Upper lobe of left lung (tissue), 6 donors: ENCODE measurements around the gene HES7. TPM values are rescaled to one million over a fixed set of nuclear protein-coding genes. Genes with fewer than 3 reads are reported as not detected.

ENCODE experiments used
- ATAC-seq, 2 donors: fragments of 200-7000 bp; cut with Tn5 transposase; one replicate each; pipeline ENCODE4 v1.9.1; 2022; ENCODE audit warnings: mild to moderate bottlenecking in 2 of 2, moderate library complexity in 2 of 2; ENCODE audit not compliant: low FRiP score in 2 of 2
- DNase-seq, 2 donors: peaks; one replicate each; pipeline ENCODE4 v3.0.0-alpha.2; 2019 to 2020
- H3K27ac ChIP-seq, 4 donors: fragments of 200-600 bp; sonication (generic); one replicate each; pipeline ENCODE4 v1.5.1; 2016 to 2019
- H3K27me3 ChIP-seq, 4 donors: fragments of 200-600 bp; sonication (generic); one replicate each; pipeline ENCODE4 v1.5.1; 2017 to 2019
- H3K36me3 ChIP-seq, 4 donors: fragments of 200-600 bp; sonication (generic); one replicate each; pipeline ENCODE4 v1.5.1; 2016 to 2019
- H3K4me1 ChIP-seq, 4 donors: fragments of 200-600 bp; sonication (generic); one replicate each; pipeline ENCODE4 v1.5.1; 2018 to 2019
- H3K4me3 ChIP-seq, 4 donors: fragments of 200-600 bp; sonication (generic); one replicate each; pipeline ENCODE4 v1.5.1; 2017 to 2019; ENCODE audit warnings: mild to moderate bottlenecking in 2 of 4, moderate library complexity in 1 of 4
- H3K9me3 ChIP-seq, 4 donors: fragments of 200-600 bp; sonication (generic); one replicate each; pipeline ENCODE4 v1.5.1; 2018 to 2019
- CTCF ChIP-seq, 6 experiments: fragments of 450-650 bp in 4 of 6; fragments of 200-600 bp in 2 of 6; sonication (generic) in 2 of 6; IDR thresholded peaks; one replicate each; pipeline ENCODE4 v1.5.1; 2016 to 2019; ENCODE audit warnings: antibody characterized with exemption in 6 of 6
- EP300 ChIP-seq, 4 donors: sonication (generic); formaldehyde crosslinking; IDR thresholded peaks; one replicate each; pipeline ENCODE4 v1.5.1; 2017; ENCODE audit warnings: antibody characterized with exemption in 4 of 4, control low read depth in 2 of 4
- POLR2A ChIP-seq, 4 donors: fragments of 450-650 bp; IDR thresholded peaks; one replicate each; pipeline ENCODE4 v1.5.1; 2016 to 2017; ENCODE audit warnings: antibody characterized with exemption in 4 of 4, mild to moderate bottlenecking in 2 of 4
- POLR2AphosphoS5 ChIP-seq, 2 donors: sonication (generic); formaldehyde crosslinking; IDR thresholded peaks; one replicate each; pipeline ENCODE4 v1.5.1; 2017; ENCODE audit warnings: antibody characterized with exemption in 2 of 2
- WGBS, 2 donors: methylation state at CpG; one replicate each; pipeline ENCODE4 v1.1.5; 2017 to 2018; 5-methylcytosine and 5-hydroxymethylcytosine counted together
- total RNA-seq, 6 donors: library from RNA; depleted of rRNA in 4 of 6; stranded (reverse); fragments of >200 nt in 4 of 6; gene quantifications; one replicate each; pipeline versions ENCODE4 v1.1.0 to v1.2.1, GENCODE V29; 2016 to 2021
- donor health status: DM: no; HTN: no; CAD: no; lungs with moderate emphysema.
- donor health status: DM: no; HTN: yes; CAD: no; lungs with severe emphysema.

Gene HES7
- total RNA-seq, 6 donors from 2014 or later = 4.9 TPM; not detected in 5

DNA sequence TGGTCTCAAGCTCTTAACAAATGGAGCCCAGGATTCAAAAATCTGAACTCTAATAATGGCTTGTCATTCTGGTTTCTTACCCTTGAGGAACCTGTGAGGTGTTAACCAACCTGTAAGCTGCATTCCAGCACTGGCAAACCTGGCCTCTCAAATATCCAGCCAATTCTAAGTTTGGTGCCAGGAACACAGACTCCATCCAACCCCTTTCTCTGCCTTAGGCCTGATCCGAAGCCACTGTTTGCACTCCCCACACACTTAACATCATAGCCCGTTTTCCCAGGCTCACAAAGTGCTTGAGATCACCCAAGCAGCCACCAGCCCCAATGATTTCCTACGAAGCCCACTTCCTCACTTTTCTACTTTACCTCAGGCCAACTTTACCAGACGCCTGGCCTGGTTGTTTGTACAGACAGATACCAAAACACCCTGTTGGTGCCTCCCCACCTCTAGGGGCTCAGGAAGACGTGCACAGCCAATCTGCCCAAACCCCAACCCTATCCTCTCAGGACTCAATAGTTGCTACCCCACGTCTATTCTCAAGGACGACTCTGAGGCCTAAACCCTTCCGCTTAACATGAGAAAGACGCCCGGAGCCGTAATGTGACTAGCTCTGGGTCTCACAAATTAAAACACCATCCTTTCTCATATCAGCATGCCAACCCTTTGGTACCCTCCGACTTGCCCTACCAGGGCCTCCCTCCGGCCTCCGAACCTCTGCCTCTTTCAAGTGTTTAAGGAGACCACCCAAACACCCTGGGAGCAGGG lies 31.5 kb upstream of the HES7 start:
- 22 to 27% methylated on average over 14 of the region's 14 CpGs for WGBS, 2 donors
- Histone ChIP-seq H3K4me1 (peaks cover 29 to 56% (median 38%) of the 10 kb centered on the region in 4 donors), H3K9me3 (no peaks in the 10 kb centered on the region), H3K27ac (peak overlapping the region; percentile 98 to 100 (median 99)), H3K36me3 (peaks cover 7 to 32% (median 14%) of the 10 kb centered on the region in 4 donors), H3K27me3 (no peaks in the 10 kb centered on the region), H3K4me3 (peak overlapping the region; percentile 63 to 88 (median 80))
- DNase-seq (no peak), ATAC-seq (no peak)
- TF ChIP-seq POLR2A (IDR thresholded peaks at IDR 0.05) (peak in 2 of 4 donors; percentile 33 to 62), POLR2AphosphoS5 (IDR thresholded peaks at IDR 0.05) (peak in 1 of 2 donors; percentile 13), EP300 (IDR thresholded peaks at IDR 0.05) (no peak), CTCF (IDR thresholded peaks at IDR 0.05) (peak in 1 of 6 experiments; percentile 6)

DNA sequence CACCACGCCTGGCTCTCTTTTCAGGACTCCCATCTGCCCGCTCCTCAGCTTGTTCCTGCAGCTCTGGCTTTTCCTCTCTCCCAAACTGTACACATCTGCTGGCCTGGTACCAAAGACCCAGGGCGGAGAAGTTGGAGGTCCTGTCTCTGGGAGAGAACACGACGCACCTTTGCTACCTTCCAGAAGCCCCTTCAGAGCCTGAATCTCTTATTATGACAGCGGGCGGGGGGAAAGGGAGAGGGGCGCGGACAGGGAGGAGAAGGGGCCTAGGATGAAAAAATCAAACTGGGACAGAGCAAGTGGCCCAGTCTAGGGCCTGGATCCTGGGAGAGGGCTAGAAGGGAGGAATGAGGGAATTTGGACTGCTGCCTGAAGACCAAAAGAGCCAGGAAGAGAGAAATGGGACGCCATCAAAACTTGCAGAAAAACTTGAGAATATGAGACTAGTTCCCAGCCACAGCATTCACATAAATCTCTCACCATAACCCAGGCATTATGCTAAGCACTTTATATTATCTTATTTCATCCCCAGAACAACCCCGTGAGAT lies 30.8 kb upstream of the HES7 start:
- Histone ChIP-seq H3K4me1 (peaks cover 36 to 60% (median 44%) of the 10 kb centered on the region in 4 donors), H3K27ac (peak overlapping the region; percentile 98 to 100 (median 99)), H3K27me3 (no peaks in the 10 kb centered on the region), H3K36me3 (peaks cover 14 to 34% (median 20%) of the 10 kb centered on the region in 4 donors), H3K4me3 (peak overlapping the region; percentile 63 to 88 (median 80)), H3K9me3 (no peaks in the 10 kb centered on the region)
- TF ChIP-seq CTCF (IDR thresholded peaks at IDR 0.05) (no peak), POLR2A (IDR thresholded peaks at IDR 0.05) (peak in 1 of 4 donors; percentile 1)
- 15 to 25% methylated on average over 11 of the region's 11 CpGs for WGBS, 2 donors
- DNase-seq (no peak), ATAC-seq (no peak)

- DNase-seq = peak; percentile 99
Measured at GRCh38 chr17:8153957-8154607, 30.2 kb upstream of the HES7 start.

DNA sequence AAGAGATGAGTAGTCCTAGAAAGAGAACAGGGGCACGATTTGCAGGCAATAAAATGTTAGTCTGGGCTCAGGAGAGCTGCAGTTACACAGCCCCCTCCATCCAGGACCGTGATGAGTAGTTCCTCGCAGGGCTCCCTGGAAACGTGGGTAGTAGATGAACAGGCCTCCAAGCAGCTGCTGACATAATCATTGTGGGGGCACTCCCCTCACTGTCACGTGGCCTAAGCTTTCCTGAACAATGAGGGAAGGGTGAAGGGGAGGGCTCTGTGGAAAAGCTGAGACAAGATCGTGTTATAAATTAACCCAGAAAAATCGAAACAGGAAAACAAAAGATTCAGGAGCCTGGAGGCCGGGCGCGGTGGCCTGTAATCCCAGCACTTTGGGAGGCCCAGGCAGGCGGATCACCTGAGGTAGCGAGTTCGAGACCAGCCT lies 29.6 kb upstream of the HES7 start:
- H3K36me3 ChIP-seq = peaks cover 23 to 40% (median 27%) of the 10 kb centered on the region in 4 donors
- H3K9me3 ChIP-seq = no peaks in the 10 kb centered on the region
- H3K4me3 ChIP-seq = peak overlapping the region in 3 of 4 donors; percentile 63 to 85 (median 74)
- TF ChIP-seq POLR2A (IDR thresholded peaks at IDR 0.05) (no peak), POLR2AphosphoS5 (IDR thresholded peaks at IDR 0.05) (peak; percentile 81 to 84), EP300 (IDR thresholded peaks at IDR 0.05) (peak in 2 of 4 donors; percentile 55 to 59), CTCF (IDR thresholded peaks at IDR 0.05) (no peak)
- no peaks in the 10 kb centered on the region for H3K27me3 ChIP-seq
- ATAC-seq = peak; percentile 2 to 47
- DNase-seq = peak; percentile 78 to 90
- peaks cover 35 to 62% (median 41%) of the 10 kb centered on the region in 4 donors for H3K4me1 ChIP-seq
- 18 to 25% methylated on average over 13 of the region's 13 CpGs for WGBS, 2 donors
- H3K27ac ChIP-seq = peak overlapping the region; percentile 98 to 100 (median 99)

More at GRCh38 chr17:8153957-8154607, 30.2 kb upstream of the HES7 start:
- peak overlapping the region; percentile 98 to 100 (median 99) for H3K27ac ChIP-seq
- 2% methylated on average over 17 to 22 of the region's 22 CpGs for WGBS, 2 donors
- H3K9me3 ChIP-seq = no peaks in the 10 kb centered on the region
- peaks cover 20 to 35% (median 22%) of the 10 kb centered on the region in 4 donors for H3K36me3 ChIP-seq
- peaks cover 36 to 61% (median 44%) of the 10 kb centered on the region in 4 donors for H3K4me1 ChIP-seq
- ATAC-seq = peak; percentile 64 to 79
- peak; percentile 99 to 100 (median 100) for TF ChIP-seq EP300 (IDR thresholded peaks at IDR 0.05)
- peak; percentile 100 for TF ChIP-seq POLR2AphosphoS5 (IDR thresholded peaks at IDR 0.05)
- TF ChIP-seq CTCF (IDR thresholded peaks at IDR 0.05) = peak in 1 of 6 experiments; percentile 16
- peak in 3 of 4 donors; percentile 76 to 93 (median 82) for TF ChIP-seq POLR2A (IDR thresholded peaks at IDR 0.05)
- no peaks in the 10 kb centered on the region for H3K27me3 ChIP-seq
- H3K4me3 ChIP-seq = peak overlapping the region; percentile 63 to 88 (median 80)
